GM12878 (cell line): ENCODE data around the gene ACSL3. TPM values are rescaled to one million over a fixed set of nuclear protein-coding genes. Genes with fewer than 3 reads are reported as not detected.
A peak's percentile ranks its signal among the peaks of the same experiment; 100 is the strongest.

Experiments
- ATAC-seq: fragments of 200-7000 bp; cut with Tn5 transposase; 3 replicates; pipeline ENCODE4 v1.9.1; 2020; ENCODE audit warnings: mild to moderate bottlenecking, moderate library complexity
- BruUV-seq: library from RNA; stranded (reverse); fragments of 400-500 nt; replicated peaks from 2 replicates; lab custom pipeline; 2021; lab: Mats Ljungman, UMichigan
- CTCF ChIA-PET: fragments of 300-600 bp; sonication (Branson Sonifier 250); formaldehyde crosslinking; extraction: SDS; loops from one replicate; lab custom pipeline; 2021; ENCODE audit warnings: inconsistent platforms; lab: Yijun Ruan, JAX
- POLR2A ChIA-PET: fragments of 350-600 bp; formaldehyde crosslinking; extraction: SDS; loops from one replicate; lab custom pipeline; 2021; ENCODE audit warnings: inconsistent platforms; lab: Charles Lee
- RAD21 ChIA-PET: fragments of 300-600 bp; sonication (Branson Sonifier 250); formaldehyde crosslinking; loops from one replicate; lab custom pipeline; 2023; ENCODE audit warnings: antibody characterized with exemption; ENCODE audit not compliant: unreplicated experiment; lab: Charles Lee
- SMC1A ChIA-PET: fragments of 300-600 bp; sonication (Branson Sonifier 250); formaldehyde crosslinking; loops from one replicate; lab custom pipeline; 2023; ENCODE audit not compliant: unreplicated experiment, uncharacterized antibody; lab: Charles Lee
- DNase-seq: peaks from one replicate; pipeline ENCODE4 v3.0.0-alpha.2; 2011; ENCODE audit warnings: low read depth, low spot score
- FAIRE-seq: peaks from 3 replicates; lab custom pipeline; 2011; peaks lifted over from hg19 to GRCh38; lab: Jason Lieb, UNC
- H2AFZ ChIP-seq: 2 replicates; pipeline ENCODE4 v1.6.0; 2011; ENCODE audit warnings: low read depth, low read length, control low read depth; ENCODE audit not compliant: control insufficient read depth
- H3K27ac ChIP-seq: 2 replicates; pipeline ENCODE4 v1.5.1; 2011; ENCODE audit warnings: control low read depth; ENCODE audit not compliant: control insufficient read depth, insufficient read depth
- H3K27me3 ChIP-seq, 2 experiments: replicated peaks in 1 of 2; 2 replicates each; pipeline versions ENCODE4 v1.6.0 to v1.6.1; 2011; ENCODE audit warnings: low read length in 1 of 2; ENCODE audit not compliant: control insufficient read depth in 2 of 2, insufficient read depth in 2 of 2
- H3K36me3 ChIP-seq, 2 experiments: 2 replicates each; pipeline ENCODE4 v1.5.1; 2011; ENCODE audit warnings: low read length in 1 of 2; ENCODE audit not compliant: control insufficient read depth in 2 of 2, insufficient read depth in 2 of 2
- H3K4me1 ChIP-seq: 2 replicates; pipeline ENCODE4 v1.6.1; 2011; ENCODE audit warnings: mild to moderate bottlenecking, low read length, moderate library complexity, mixed read lengths; ENCODE audit not compliant: control insufficient read depth, insufficient read depth
- H3K4me2 ChIP-seq: 2 replicates; pipeline ENCODE4 v1.6.0; 2011; ENCODE audit warnings: control low read depth; ENCODE audit not compliant: control insufficient read depth, insufficient read depth
- H3K4me3 ChIP-seq: fragments of 200-600 bp; sonication (generic); 2 replicates; pipeline ENCODE4 v1.5.1; 2016
- H3K79me2 ChIP-seq: 2 replicates; pipeline ENCODE4 v1.6.0; 2011; ENCODE audit warnings: low read length; ENCODE audit not compliant: control insufficient read depth, insufficient read depth
- H3K9ac ChIP-seq: 2 replicates; pipeline ENCODE4 v1.8.0; 2011; ENCODE audit warnings: low read length, control low read depth, mixed read lengths; ENCODE audit not compliant: control insufficient read depth, insufficient read depth
- H3K9me3 ChIP-seq: replicated peaks from 3 replicates; pipeline ENCODE4 v1.5.1; 2011; ENCODE audit warnings: mild to moderate bottlenecking, low read length; ENCODE audit not compliant: control insufficient read depth, insufficient read depth
- H4K20me1 ChIP-seq: 2 replicates; pipeline ENCODE4 v1.6.0; 2011; ENCODE audit not compliant: control insufficient read depth, insufficient read depth
- ATF7 ChIP-seq: fragments of 450-650 bp; IDR thresholded peaks from 2 replicates; pipeline ENCODE4 v1.6.1; 2016; ENCODE audit warnings: low read depth, mild to moderate bottlenecking
- BCL11A ChIP-seq: IDR thresholded peaks from 2 replicates; pipeline ENCODE4 v1.6.1; 2011; ENCODE audit warnings: low read depth, low read length
- FOS ChIP-seq: IDR thresholded peaks from 3 replicates; pipeline ENCODE4 v1.6.1; 2011; ENCODE audit warnings: borderline replicate concordance; ENCODE audit not compliant: insufficient read length; ENCODE audit errors: extremely low read depth
- IKZF1 ChIP-seq: fragments of 450-650 bp; conservative IDR thresholded peaks from 2 replicates; pipeline ENCODE4 v1.6.1; 2017; ENCODE audit warnings: antibody characterized with exemption, mild to moderate bottlenecking
- MTA2 ChIP-seq: fragments of 450-650 bp; IDR thresholded peaks from 2 replicates; pipeline ENCODE4 v1.6.1; 2016; ENCODE audit warnings: low read depth, mild to moderate bottlenecking, moderate library complexity
- TBL1XR1 ChIP-seq: IDR thresholded peaks from 2 replicates; pipeline ENCODE4 v1.6.1; 2012; ENCODE audit warnings: low read depth, low read length, improper control_type of control experiment
- ZNF24 ChIP-seq: fragments of 450-650 bp; IDR thresholded peaks from 2 replicates; pipeline ENCODE4 v1.6.1; 2017; ENCODE audit warnings: antibody characterized with exemption, mild to moderate bottlenecking
- whole genome bisulfite sequencing: methylation state at CpG from one replicate; pipeline ENCODE4 v1.1.6; 2016; ENCODE audit warnings: low lambda C conversion rate; ENCODE audit not compliant: insufficient replicate concordance, insufficient coverage; ENCODE audit errors: missing lambda C conversion rate; 5-methylcytosine and 5-hydroxymethylcytosine counted together
- in situ Hi-C: fragments of 300-500 bp; cut with MboI; formaldehyde crosslinking; loops from 9 replicates; pipeline ENCODE4 v1.14.3; 2018; ENCODE audit warnings: mixed read lengths
- intact Hi-C: fragments of 100-400 bp; cut with micrococcal nuclease; formaldehyde crosslinking; loops from one replicate; pipeline ENCODE4 v1.14.2; 2022; ENCODE audit not compliant: unreplicated experiment
- polyA plus RNA-seq, 11 experiments: library from polyadenylated mRNA; depleted of rRNA in 4 of 11; unstranded in 6 of 11; stranded (reverse) in 5 of 11; fragments of >200 nt; fragmentation: Nextera tagmentation in 4 of 11; fragmentation: Illumina TruSeq in 1 of 11; extraction: Ambion mirVana in 4 of 11; extraction: Trizol in 1 of 11; gene quantifications; 1 replicate in 1 of 11; 2 replicates in 10 of 11; pipeline versions ENCODE4 v1.2.1 to v1.2.3, GENCODE V29; 2011 to 2016; ENCODE audit warnings: inconsistent platforms in 2 of 11, missing spikeins in 2 of 11, low read depth in 1 of 11
- total RNA-seq, 4 experiments: library from RNA; depleted of rRNA in 3 of 4; stranded (reverse); fragments of >200 nt in 3 of 4; fragmentation: Illumina TruSeq in 1 of 4; extraction: Trizol in 1 of 4; gene quantifications; 2 replicates each; pipeline versions ENCODE4 v1.2.1 to v1.2.3, GENCODE V29; 2013 to 2021
- TF ChIP-seq, protein P1 (sequence below): IDR thresholded peaks from 2 replicates; pipeline ENCODE4 v1.6.1; 2012; ENCODE audit warnings: improper control_type of control experiment, low read depth, low read length; ENCODE audit not compliant: insufficient replicate concordance

ACSL3 gene
- total and polyA plus RNA-seq, 10 of the 15 experiments (the other 5 are each of a cell fraction or from before 2014, with no cell fraction given), result 15.6 to 83.9 (median 56.7) TPM

DNA sequence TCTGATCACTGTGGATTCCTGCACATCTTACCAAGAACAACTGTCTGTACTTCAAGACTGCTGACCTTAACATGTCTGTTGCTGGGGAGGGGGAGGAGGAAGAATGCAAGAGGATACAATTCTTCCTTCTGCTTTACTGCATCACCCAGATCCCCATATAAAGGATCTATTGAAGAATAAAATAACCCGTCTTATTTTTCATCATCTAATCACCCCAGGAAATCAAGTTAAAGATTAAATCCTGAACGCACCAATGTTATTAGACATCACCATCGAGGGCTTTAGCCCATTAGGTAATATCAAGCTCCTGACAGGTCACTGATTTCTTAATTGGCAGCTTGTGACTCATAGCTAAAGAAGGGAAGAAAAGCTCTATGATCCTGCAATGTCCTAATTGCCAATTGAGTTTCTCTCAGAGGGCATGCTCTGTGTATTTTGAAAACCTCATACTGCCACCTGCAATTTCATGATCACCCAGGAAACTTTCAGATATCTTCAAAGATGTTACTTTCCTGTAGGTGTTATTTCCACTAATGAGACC lies 115.8 kb downstream of the ACSL3 start (continued):
- TF ChIP-seq, protein P1, sequence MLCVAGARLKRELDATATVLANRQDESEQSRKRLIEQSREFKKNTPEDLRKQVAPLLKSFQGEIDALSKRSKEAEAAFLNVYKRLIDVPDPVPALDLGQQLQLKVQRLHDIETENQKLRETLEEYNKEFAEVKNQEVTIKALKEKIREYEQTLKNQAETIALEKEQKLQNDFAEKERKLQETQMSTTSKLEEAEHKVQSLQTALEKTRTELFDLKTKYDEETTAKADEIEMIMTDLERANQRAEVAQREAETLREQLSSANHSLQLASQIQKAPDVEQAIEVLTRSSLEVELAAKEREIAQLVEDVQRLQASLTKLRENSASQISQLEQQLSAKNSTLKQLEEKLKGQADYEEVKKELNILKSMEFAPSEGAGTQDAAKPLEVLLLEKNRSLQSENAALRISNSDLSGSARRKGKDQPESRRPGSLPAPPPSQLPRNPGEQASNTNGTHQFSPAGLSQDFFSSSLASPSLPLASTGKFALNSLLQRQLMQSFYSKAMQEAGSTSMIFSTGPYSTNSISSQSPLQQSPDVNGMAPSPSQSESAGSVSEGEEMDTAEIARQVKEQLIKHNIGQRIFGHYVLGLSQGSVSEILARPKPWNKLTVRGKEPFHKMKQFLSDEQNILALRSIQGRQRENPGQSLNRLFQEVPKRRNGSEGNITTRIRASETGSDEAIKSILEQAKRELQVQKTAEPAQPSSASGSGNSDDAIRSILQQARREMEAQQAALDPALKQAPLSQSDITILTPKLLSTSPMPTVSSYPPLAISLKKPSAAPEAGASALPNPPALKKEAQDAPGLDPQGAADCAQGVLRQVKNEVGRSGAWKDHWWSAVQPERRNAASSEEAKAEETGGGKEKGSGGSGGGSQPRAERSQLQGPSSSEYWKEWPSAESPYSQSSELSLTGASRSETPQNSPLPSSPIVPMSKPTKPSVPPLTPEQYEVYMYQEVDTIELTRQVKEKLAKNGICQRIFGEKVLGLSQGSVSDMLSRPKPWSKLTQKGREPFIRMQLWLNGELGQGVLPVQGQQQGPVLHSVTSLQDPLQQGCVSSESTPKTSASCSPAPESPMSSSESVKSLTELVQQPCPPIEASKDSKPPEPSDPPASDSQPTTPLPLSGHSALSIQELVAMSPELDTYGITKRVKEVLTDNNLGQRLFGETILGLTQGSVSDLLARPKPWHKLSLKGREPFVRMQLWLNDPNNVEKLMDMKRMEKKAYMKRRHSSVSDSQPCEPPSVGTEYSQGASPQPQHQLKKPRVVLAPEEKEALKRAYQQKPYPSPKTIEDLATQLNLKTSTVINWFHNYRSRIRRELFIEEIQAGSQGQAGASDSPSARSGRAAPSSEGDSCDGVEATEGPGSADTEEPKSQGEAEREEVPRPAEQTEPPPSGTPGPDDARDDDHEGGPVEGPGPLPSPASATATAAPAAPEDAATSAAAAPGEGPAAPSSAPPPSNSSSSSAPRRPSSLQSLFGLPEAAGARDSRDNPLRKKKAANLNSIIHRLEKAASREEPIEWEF, result no peak
- no peak for TF ChIP-seq ZNF24
- TF ChIP-seq FOS, result no peak
- no peak for TF ChIP-seq ATF7
- TF ChIP-seq BCL11A, result peak; percentile 23; the same call in 1 of the 2 replicates

DNA sequence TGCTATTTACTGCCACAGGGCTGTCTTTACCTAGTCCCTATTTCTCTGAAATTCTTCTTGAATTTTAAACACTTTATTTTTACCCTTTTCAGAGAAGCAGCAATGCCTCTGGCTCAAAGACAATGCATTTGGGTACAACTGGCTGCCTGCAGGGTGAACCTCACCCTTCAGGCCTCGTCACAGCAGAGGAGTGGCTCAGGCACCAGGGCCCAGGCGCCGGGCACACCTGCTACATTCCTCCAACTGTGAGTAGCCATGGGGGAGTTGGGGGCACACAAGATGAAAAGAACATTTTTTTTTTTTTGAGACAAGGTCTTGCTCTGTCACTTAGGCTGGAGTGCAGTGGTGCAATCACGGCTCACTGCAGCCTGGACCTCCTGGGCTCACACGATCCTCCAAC lies 116.3 kb downstream of the ACSL3 start:
- 0 out of 2 replicates have a peak, but pooled peaks have one; percentile 0 for TF ChIP-seq IKZF1
- TF ChIP-seq MTA2, result no peak
- TF ChIP-seq TBL1XR1, result no peak
- intact Hi-C loops (loop anchor here (10.0 kb wide), 1 partner anchor 748 kb away; no protein-coding TSS in a partner anchor), in situ Hi-C loops (no loop called here)
- H3K27ac ChIP-seq, result no peak overlapping the region
- no peak overlapping the region for H3K9ac ChIP-seq
- RAD21 ChIA-PET, result no interaction called here
- no peak overlapping the region for H2AFZ ChIP-seq
- no peak overlapping the region for H3K4me3 ChIP-seq
- SMC1A ChIA-PET, result no interaction called here
- no TSS peak for BruUV-seq
- no peaks in the 10 kb centered on the region for H3K27me3 ChIP-seq
- H3K4me2 ChIP-seq, result no peak overlapping the region
- POLR2A ChIA-PET, result no interaction called here
- no peaks in the 10 kb centered on the region for H3K79me2 ChIP-seq
- no peaks in the 10 kb centered on the region for H3K36me3 ChIP-seq
- DNase-seq (no peak), FAIRE-seq (no peak), ATAC-seq (peak; percentile 21)
- no peaks in the 10 kb centered on the region for H4K20me1 ChIP-seq
- no peaks in the 10 kb centered on the region for H3K9me3 ChIP-seq
- CTCF ChIA-PET, result no interaction called here
- WGBS, result 66% methylated on average over 5 of the region's 5 CpGs
- no peaks in the 10 kb centered on the region for H3K4me1 ChIP-seq
